ENCODE data around the gene DMRT3. TPM values are rescaled to one million over a fixed set of nuclear protein-coding genes. Genes with fewer than 3 reads are reported as not detected.

Gene DMRT3
- total RNA-seq, 1 experiment from 2014 or later, result not detected

GRCh38 chr9:952546-952945, 23.9 kb upstream of the DMRT3 start:
- BruUV-seq (replicated peaks), result no TSS peak
- no peaks in the 10 kb centered on the region for H3K36me3 ChIP-seq (ENCODE audit: low read depth)
- POLR2A ChIA-PET (ENCODE audit: unreplicated experiment), result no interaction called here
- no peak overlapping the region for H3K4me3 ChIP-seq
- H3K79me2 ChIP-seq (ENCODE audit: low read depth), result no peaks in the 10 kb centered on the region
- no peak for DNase-seq
- H3F3A ChIP-seq (ENCODE audit: insufficient read depth, low read depth), result no peaks in the 10 kb centered on the region
- TF ChIP-seq, protein P1, sequence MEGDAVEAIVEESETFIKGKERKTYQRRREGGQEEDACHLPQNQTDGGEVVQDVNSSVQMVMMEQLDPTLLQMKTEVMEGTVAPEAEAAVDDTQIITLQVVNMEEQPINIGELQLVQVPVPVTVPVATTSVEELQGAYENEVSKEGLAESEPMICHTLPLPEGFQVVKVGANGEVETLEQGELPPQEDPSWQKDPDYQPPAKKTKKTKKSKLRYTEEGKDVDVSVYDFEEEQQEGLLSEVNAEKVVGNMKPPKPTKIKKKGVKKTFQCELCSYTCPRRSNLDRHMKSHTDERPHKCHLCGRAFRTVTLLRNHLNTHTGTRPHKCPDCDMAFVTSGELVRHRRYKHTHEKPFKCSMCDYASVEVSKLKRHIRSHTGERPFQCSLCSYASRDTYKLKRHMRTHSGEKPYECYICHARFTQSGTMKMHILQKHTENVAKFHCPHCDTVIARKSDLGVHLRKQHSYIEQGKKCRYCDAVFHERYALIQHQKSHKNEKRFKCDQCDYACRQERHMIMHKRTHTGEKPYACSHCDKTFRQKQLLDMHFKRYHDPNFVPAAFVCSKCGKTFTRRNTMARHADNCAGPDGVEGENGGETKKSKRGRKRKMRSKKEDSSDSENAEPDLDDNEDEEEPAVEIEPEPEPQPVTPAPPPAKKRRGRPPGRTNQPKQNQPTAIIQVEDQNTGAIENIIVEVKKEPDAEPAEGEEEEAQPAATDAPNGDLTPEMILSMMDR (conservative IDR thresholded peaks at IDR 0.05), result no peak
- no peak for TF ChIP-seq EZH2 (IDR thresholded peaks at IDR 0.05; ENCODE audit: low read depth)
- no peak overlapping the region for H2AFZ ChIP-seq
- H3K4me2 ChIP-seq, result no peak overlapping the region
- CTCF ChIA-PET, result no interaction called here
- peaks cover 41% of the 10 kb centered on the region for H3K27me3 ChIP-seq (ENCODE audit: insufficient read depth, low read depth)
- no peaks in the 10 kb centered on the region for H3K4me1 ChIP-seq (replicated peaks; ENCODE audit: insufficient read depth)
- H3K27ac ChIP-seq, result no peak overlapping the region
- no peaks in the 10 kb centered on the region for H3K9me2 ChIP-seq (ENCODE audit: insufficient read depth)
- intact Hi-C loops (cut with micrococcal nuclease; ENCODE audit: unreplicated experiment), result no loop called here
- no peaks in the 10 kb centered on the region for H3K9me3 ChIP-seq (ENCODE audit: insufficient read depth, low read depth)
- no peaks in the 10 kb centered on the region for H4K20me1 ChIP-seq (ENCODE audit: insufficient read depth)

DNA sequence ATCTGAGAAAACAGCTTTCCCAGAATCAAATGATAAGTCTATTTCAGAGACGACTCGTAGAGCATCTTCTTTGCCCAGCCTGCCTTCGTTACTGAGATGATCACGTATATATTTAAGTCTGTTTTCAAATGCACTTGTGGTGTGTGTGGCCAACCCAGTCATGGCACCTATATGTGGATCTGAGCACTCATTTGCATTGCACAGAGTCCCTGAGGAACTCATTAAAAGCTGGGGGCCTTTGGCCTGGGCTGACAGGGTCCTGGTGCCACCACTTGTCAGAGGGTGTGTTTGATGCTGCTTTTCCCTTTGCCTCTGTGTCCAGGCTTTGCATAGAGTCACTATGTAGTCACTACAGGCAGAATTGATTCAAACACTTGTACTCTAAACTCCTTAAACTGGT, 17.4 kb upstream of the DMRT3 start:
- Histone ChIP-seq H3F3A (ENCODE audit: insufficient read depth, low read depth) (no peaks in the 10 kb centered on the region), H3K79me2 (ENCODE audit: low read depth) (no peaks in the 10 kb centered on the region), H3K27me3 (ENCODE audit: insufficient read depth, low read depth) (peaks cover 54% of the 10 kb centered on the region), H3K4me3 (no peak overlapping the region), H4K20me1 (ENCODE audit: insufficient read depth) (no peaks in the 10 kb centered on the region), H3K4me1 (replicated peaks; ENCODE audit: insufficient read depth) (no peaks in the 10 kb centered on the region), H3K9me3 (ENCODE audit: insufficient read depth, low read depth) (no peaks in the 10 kb centered on the region), H3K36me3 (ENCODE audit: low read depth) (no peaks in the 10 kb centered on the region), H2AFZ (no peak overlapping the region), H3K9me2 (ENCODE audit: insufficient read depth) (no peaks in the 10 kb centered on the region), H3K27ac (no peak overlapping the region), H3K4me2 (no peak overlapping the region)
- ChIA-PET CTCF (no interaction called here), POLR2A (ENCODE audit: unreplicated experiment) (no interaction called here)
- no peak for DNase-seq
- TF ChIP-seq, protein P1 (conservative IDR thresholded peaks at IDR 0.05), result no peak
- intact Hi-C loops (cut with micrococcal nuclease; ENCODE audit: unreplicated experiment), result no loop called here
- BruUV-seq (replicated peaks), result no TSS peak

DNA sequence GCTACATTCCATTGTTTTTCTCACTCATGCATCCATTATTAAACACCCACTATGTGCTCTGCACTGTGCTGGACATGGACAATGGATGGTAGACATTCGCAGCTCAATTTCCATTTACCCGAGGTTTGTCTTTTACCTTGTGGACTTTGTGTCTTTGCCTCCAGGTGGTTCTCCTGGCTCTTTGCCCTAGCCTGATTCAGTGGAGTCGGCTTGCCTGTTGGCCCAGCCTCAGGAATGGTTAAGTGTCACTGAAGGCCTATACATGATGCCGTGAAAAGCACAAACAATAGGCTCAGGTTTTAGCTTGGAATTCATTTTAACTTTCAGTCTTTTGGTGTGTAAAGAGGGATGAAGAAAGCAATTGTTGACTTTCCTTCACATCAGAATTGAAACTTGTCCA, 16.5 kb upstream of the DMRT3 start:
- BruUV-seq (replicated peaks), result no TSS peak
- CTCF ChIA-PET, result no interaction called here

More for the DNA sequence above, 16.5 kb upstream of the DMRT3 start:
- DNase-seq, result no peak
- Histone ChIP-seq H3F3A (ENCODE audit: insufficient read depth, low read depth) (no peaks in the 10 kb centered on the region), H3K9me2 (ENCODE audit: insufficient read depth) (no peaks in the 10 kb centered on the region), H3K27ac (no peak overlapping the region), H3K27me3 (ENCODE audit: insufficient read depth, low read depth) (peaks cover 51% of the 10 kb centered on the region), H3K4me3 (no peak overlapping the region), H3K36me3 (ENCODE audit: low read depth) (no peaks in the 10 kb centered on the region), H3K79me2 (ENCODE audit: low read depth) (no peaks in the 10 kb centered on the region), H3K4me2 (no peak overlapping the region), H3K4me1 (replicated peaks; ENCODE audit: insufficient read depth) (no peaks in the 10 kb centered on the region), H2AFZ (no peak overlapping the region), H4K20me1 (ENCODE audit: insufficient read depth) (no peaks in the 10 kb centered on the region), H3K9me3 (ENCODE audit: insufficient read depth, low read depth) (no peaks in the 10 kb centered on the region)
- no peak for TF ChIP-seq EZH2 (IDR thresholded peaks at IDR 0.05; ENCODE audit: low read depth)
- TF ChIP-seq, protein P1 (conservative IDR thresholded peaks at IDR 0.05), result no peak
- intact Hi-C loops (cut with micrococcal nuclease; ENCODE audit: unreplicated experiment), result no loop called here
- POLR2A ChIA-PET (ENCODE audit: unreplicated experiment), result no interaction called here
